GM12865 (cell line): ENCODE data around the gene DYSF.

Experiments
- DNase-seq: peaks from one replicate; pipeline ENCODE4 v3.0.0; 2010; ENCODE audit warnings: low read depth
- H3K4me3 ChIP-seq: 2 replicates; pipeline ENCODE4 v1.5.1; 2011; ENCODE audit warnings: mild to moderate bottlenecking, low read depth, low read length, control low read depth
- TF ChIP-seq, protein P1 (sequence below): IDR thresholded peaks from 2 replicates; pipeline ENCODE4 v1.5.1; 2011; ENCODE audit warnings: low read length, control low read depth, low read depth, inconsistent platforms; ENCODE audit not compliant: insufficient read depth; ENCODE audit errors: missing control alignments

DYSF gene

DNA sequence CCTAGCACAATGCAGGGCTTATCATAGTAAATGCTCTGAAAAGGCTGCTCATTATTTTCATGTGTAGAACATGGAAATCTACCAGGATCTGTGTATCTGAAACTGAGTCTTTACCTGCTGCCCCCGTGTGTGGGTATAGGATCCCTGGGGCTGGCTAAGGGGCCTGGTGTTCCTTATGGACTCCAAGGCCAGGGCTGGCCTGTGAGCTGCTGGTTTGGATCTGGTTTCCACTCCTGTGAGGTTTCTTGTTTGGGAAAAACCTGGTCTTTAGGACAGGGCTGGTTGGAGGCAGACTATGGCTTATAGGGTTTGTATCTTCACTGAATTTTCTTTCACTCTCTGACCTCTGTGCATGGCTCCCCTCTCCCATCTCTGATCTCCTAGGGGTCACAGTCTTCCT, 80.8 kb downstream of the DYSF start:
- no peak overlapping the region for H3K4me3 ChIP-seq
- no peak for DNase-seq
- TF ChIP-seq, protein P1, sequence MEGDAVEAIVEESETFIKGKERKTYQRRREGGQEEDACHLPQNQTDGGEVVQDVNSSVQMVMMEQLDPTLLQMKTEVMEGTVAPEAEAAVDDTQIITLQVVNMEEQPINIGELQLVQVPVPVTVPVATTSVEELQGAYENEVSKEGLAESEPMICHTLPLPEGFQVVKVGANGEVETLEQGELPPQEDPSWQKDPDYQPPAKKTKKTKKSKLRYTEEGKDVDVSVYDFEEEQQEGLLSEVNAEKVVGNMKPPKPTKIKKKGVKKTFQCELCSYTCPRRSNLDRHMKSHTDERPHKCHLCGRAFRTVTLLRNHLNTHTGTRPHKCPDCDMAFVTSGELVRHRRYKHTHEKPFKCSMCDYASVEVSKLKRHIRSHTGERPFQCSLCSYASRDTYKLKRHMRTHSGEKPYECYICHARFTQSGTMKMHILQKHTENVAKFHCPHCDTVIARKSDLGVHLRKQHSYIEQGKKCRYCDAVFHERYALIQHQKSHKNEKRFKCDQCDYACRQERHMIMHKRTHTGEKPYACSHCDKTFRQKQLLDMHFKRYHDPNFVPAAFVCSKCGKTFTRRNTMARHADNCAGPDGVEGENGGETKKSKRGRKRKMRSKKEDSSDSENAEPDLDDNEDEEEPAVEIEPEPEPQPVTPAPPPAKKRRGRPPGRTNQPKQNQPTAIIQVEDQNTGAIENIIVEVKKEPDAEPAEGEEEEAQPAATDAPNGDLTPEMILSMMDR = no peak

DNA sequence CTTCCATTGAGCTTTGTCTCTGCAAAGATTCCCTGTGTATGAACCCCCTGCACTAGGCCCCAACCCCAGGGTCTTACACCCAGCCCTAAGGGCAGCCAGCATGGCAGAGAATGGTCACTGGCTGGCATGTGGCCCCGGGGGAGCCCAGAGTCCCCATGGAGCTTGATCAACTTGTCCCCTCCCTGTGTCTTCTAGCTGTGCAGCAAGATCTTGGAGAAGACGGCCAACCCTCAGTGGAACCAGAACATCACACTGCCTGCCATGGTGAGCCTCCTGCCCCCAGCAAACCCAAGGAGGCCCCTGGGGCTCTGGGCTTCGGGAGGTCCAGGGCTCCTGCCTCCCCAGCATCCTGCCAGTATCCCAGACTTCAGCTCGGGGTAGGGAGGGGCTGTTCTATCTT, 81.5 kb downstream of the DYSF start:
- TF ChIP-seq, protein P1 = no peak
- H3K4me3 ChIP-seq = no peak overlapping the region
- DNase-seq = no peak

DNA sequence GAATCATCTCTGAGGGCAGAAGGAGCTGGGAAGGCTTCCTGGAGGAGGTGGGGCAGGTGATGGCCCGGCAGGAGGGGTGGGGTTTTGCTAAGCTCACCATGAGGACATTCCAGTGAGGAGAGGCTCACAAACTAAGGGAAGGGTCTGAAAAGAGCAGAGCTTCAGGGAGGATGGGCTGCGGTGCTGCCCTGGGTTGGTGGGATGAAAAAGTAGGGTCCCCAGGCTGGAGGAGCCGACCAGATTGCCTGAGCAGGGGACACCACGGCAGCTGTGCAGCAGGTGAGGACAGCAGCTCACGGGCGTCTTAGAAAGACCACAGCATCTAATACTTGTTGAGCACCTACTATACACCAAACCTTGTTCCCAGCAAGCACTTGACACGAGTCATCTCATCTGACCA, 82.2 kb downstream of the DYSF start:
- TF ChIP-seq, protein P1 = no peak
- H3K4me3 ChIP-seq = no peak overlapping the region
- no peak for DNase-seq

DNA sequence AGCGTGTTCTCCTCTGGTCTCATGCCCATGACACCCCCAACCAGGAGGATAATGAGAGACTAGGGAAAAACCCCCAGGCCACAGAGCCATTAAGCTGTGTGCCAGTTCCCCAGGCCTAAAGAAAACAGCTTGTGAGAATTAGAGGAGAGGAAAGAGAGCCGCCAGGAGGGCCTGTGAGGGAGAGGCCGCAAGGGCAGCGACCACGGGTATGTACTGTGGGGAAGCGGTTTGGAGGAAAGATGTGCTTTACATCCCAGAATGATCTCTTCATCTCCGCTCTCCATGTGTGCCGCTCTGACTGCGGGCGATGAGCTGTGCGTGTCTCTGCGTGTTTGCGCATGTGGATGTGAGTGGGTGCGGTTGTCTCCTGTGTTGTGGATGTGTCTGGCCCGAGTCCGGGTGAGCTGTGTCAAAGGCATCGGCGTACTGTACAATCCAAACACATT, 82.9 kb downstream of the DYSF start:
- TF ChIP-seq, protein P1 = no peak
- DNase-seq = no peak
- H3K4me3 ChIP-seq = no peak overlapping the region

DNA sequence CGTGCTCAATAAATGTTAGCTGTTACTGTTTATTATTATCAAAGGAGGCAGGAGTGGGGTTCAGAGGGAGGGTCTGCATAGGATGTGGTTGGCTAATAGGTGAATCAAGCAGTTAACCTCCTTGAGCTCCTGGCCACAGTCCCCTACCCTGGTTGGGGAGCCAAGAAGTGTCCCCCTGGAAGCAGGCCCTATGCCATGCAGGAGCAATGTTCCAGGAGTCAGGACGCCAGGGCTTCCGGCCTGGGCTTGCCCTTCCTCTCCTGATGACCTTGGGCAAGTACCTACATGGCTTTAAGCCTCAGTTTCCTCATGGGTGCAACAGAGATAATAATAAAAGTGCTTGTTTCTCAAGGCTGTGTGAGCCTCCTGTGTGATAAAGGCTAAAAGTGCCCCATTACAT, 84.9 kb downstream of the DYSF start:
- TF ChIP-seq, protein P1 = no peak
- no peak overlapping the region for H3K4me3 ChIP-seq
- DNase-seq = no peak

DNA sequence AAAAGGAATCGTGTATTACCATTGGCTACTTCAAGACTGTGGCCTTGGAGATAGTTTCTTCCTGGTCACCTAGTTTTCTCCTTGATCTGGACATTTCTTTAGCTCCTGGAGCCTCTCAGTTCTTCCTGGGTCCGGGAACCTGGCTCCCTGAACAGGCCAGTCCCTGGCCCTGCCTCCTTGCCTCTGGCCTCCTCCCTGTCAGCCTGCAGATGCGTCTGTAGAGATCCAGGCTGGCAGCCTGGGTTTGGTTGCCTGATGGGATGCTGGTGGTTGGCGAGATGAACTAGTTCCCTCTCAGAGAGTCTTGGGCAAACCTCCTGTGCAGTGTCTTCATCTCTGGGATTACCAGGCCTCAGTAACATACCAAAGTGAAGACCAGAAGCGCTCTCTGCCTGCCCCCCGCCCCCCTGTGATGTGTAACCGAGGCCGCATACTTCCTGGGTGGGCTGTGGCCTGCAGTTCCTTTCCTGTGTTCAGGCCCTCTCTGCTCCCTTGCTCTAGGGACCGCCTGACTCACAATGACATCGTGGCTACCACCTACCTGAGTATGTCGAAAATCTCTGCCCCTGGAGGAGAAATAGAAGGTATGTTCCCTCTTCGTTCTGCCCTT, 85.4 kb downstream of the DYSF start:
- DNase-seq = no peak
- no peak overlapping the region for H3K4me3 ChIP-seq
- TF ChIP-seq, protein P1 = no peak

DNA sequence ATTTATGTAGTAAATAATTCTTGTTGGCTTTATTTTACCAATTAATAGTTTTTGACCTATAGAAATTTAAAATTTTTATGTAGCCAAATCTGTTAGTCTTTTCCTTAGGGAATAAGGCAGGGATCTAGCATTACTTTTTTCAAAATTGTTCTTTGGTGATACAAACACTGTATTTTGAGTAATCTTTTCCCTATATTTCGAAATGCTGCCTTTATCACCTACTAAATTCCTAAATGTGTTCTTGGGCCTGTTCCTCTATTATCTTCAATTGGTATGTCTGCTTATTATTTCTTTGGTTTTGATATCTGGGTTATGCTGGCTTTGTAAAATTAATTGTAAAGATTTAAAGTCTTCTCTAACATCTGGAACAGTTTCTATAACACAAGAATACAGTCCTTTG, 87.5 kb downstream of the DYSF start:
- no peak for DNase-seq
- H3K4me3 ChIP-seq = no peak overlapping the region
- TF ChIP-seq, protein P1 = no peak
